Muscle layer of colon (tissue), 2 donors: Measurements from ENCODE around the gene IL24.
"Not testable (repeated sequence)": the region's sequence is repeated elsewhere in the genome, so short reads cannot be mapped to it uniquely, and the experiment has no call there.

Experiments
- H3K27ac ChIP-seq: one replicate; pipeline ENCODE4 v1.7.0; 2013; ENCODE audit warnings: low read depth, mild to moderate bottlenecking, low read length, moderate library complexity
- H3K27me3 ChIP-seq, 2 donors: one replicate each; pipeline ENCODE4 v1.7.0; 2013; ENCODE audit warnings: low read length in 2 of 2, mild to moderate bottlenecking in 2 of 2; ENCODE audit not compliant: insufficient read depth in 2 of 2, control insufficient read depth in 1 of 2
- H3K36me3 ChIP-seq: one replicate; pipeline ENCODE4 v1.7.0; 2013; ENCODE audit warnings: mild to moderate bottlenecking, low read length; ENCODE audit not compliant: insufficient read depth
- H3K4me1 ChIP-seq: one replicate; pipeline ENCODE4 v1.7.0; 2013; ENCODE audit warnings: mild to moderate bottlenecking, low read length; ENCODE audit not compliant: insufficient read depth
- H3K4me3 ChIP-seq, 2 donors: one replicate each; pipeline ENCODE4 v1.7.0; 2013; ENCODE audit warnings: low read length in 2 of 2, low read depth in 1 of 2, mild to moderate bottlenecking in 1 of 2, moderate library complexity in 1 of 2
- H3K9ac ChIP-seq: one replicate; pipeline ENCODE4 v1.7.0; 2013; ENCODE audit warnings: low read length
- H3K9me3 ChIP-seq: one replicate; pipeline ENCODE4 v1.7.0; 2013; ENCODE audit warnings: mild to moderate bottlenecking, low read length
- donor health status: abdominal sarcoma.
- donor health status: Adenocarcinoma of cecum.

The IL24 gene, protein sequence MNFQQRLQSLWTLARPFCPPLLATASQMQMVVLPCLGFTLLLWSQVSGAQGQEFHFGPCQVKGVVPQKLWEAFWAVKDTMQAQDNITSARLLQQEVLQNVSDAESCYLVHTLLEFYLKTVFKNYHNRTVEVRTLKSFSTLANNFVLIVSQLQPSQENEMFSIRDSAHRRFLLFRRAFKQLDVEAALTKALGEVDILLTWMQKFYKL

DNA sequence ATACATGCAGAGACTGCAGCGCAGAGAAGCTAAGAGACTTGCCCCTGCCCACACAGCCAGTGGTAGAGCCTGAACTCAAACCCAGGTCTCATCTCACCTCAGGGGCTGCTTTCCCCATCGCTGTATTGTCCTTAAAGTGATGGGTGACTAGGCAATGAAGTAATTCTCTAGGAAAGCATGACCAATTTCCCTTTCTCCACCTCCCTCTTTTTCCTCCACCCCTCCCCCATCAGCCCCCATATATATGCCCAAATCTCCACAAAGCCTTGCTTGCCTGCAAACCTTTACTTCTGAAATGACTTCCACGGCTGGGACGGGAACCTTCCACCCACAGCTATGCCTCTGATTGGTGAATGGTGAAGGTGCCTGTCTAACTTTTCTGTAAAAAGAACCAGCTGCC lies at the start of gene IL24:
IL24 (plus strand) TSS at position 269 of the 400 bp plus-strand sequence. CDS start 390 bp downstream, outside the sequence.
- H3K9ac ChIP-seq, result no peak within 1 kb of the TSS
- no peaks in the 10 kb centered on the region for H3K9me3 ChIP-seq
- H3K27ac ChIP-seq, result no peak within 1 kb of the TSS
- H3K4me1 ChIP-seq, result no peaks in the 10 kb centered on the region
- H3K27me3 ChIP-seq, result peaks cover 0 to 4% of the 10 kb centered on the region in 2 donors
- no peaks in the 10 kb centered on the region for H3K36me3 ChIP-seq
- no peak within 1 kb of the TSS for H3K4me3 ChIP-seq

DNA sequence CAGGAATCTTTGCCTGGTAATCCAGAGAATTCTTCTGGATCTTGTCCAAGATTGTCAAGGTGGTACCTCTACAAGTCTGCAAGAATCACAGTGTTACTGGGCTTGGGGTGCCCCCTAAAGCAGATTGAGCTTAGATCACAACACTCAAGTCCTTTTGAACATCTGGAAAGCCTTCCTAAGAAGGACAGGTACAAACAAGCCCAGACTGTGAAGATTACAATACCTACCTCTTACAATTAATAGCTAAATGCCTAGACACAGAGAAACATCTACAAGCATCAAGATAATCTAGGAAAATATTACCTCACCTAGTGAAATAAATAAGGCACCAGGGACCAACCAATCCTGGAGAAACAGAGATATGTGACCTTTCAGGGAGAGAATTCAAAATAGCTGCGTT lies 49.3 kb upstream of the IL24 start:
- Histone ChIP-seq H3K27me3 (no peaks in the 10 kb centered on the region), H3K36me3 (no peaks in the 10 kb centered on the region), H3K4me3 (no peak overlapping the region), H3K9ac (no peak overlapping the region), H3K9me3 (no peaks in the 10 kb centered on the region), H3K4me1 (no peaks in the 10 kb centered on the region), H3K27ac (no peak overlapping the region)

DNA sequence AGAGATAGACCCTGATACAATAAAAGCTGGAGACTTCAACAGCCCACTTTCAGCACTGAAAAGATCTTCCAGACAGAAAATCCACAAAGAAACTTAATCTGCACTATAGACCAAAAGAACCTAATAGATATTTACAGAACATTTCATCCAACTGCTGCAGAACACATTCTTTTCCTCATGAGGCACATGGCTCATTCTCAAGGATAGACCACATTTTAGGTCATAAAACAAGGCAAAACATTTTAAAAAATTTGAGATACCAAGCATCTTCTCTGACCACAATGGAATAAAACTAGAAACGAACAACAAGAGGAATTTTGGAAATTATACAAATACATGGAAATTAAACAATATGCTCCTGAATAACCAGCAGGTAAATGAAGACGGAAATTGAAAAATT lies 46.8 kb upstream of the IL24 start:
- Histone ChIP-seq H3K27me3 (no peaks in the 10 kb centered on the region), H3K4me3 (no peak overlapping the region), H3K9ac (no peak overlapping the region), H3K4me1 (no peaks in the 10 kb centered on the region), H3K36me3 (no peaks in the 10 kb centered on the region), H3K27ac (no peak overlapping the region), H3K9me3 (no peaks in the 10 kb centered on the region)

DNA sequence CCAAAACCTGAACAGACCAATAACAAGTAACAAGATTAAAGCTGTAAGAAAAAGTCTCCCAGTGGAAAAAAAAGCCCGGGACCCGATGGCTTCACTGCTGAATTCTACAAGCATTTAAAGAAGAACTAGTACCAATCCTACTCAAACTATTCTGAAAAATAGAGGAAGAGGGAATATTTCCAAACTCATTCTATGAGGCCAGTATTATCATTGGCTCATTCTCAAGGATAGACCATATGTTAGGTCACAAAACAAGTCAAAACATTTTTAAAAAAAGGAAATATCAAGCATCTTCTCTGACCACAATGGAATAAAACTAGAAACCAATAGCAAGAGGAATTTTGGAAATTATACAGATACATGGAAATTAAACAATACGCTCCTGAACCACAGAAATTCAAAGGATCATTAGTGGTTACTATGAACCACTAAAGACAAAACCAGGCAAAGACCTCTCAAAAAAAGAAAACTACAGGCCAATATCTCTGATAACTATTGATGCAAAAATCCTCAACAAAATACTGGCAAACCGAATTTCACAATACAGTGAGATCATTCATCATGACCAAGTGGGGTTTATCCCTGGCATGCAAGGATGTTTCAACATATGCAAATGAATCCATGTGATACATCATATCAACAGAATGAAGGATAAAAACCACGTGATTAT lies 45.8 kb upstream of the IL24 start:
- Histone ChIP-seq H3K4me3 (no peak overlapping the region), H3K27ac (no peak overlapping the region), H3K36me3 (no peaks in the 10 kb centered on the region), H3K9ac (no peak overlapping the region), H3K4me1 (no peaks in the 10 kb centered on the region), H3K9me3 (no peaks in the 10 kb centered on the region), H3K27me3 (no peaks in the 10 kb centered on the region)

DNA sequence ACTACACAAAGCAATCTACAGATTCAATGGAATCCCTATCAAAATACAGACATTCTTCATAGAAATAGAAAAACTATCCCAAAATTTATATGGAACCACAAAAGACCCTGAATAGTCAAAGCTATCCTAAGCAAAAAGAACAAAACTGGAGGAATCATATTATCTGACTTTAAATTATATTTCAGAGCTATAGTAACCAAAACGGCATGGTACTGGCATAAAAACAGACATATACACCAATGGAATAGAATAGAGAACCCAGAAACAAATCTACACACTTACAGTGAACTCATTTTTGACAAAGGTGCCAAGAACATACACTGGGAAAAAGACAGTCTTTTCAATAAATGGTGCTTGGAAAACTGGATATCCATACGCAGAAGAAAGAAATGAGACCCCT lies 44.6 kb upstream of the IL24 start:
- not testable (repeated sequence) for H3K36me3 ChIP-seq, H3K9me3 ChIP-seq, H3K27ac ChIP-seq, H3K9ac ChIP-seq, H3K4me1 ChIP-seq, H3K4me3 ChIP-seq, H3K27me3 ChIP-seq

DNA sequence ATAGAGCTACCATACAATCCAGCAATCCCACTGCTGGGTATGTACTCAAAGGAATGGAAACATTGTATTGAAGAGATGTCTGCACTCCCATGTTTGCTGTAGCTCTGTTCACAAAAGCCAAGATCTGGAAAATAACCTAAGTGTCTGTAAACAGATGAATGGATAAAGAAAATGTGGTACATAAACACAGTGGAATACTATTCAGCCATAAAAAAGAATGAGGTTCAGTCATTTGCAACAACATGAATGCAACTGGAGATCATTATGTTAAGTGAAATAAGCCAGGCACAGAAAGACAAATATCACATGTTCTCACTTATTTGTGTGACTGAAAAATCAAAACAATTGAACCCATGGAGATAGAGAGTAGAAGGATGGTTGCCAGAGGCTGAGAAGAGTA lies 43.5 kb upstream of the IL24 start:
- not testable (repeated sequence) for H3K4me3 ChIP-seq, H3K27me3 ChIP-seq, H3K9me3 ChIP-seq, H3K4me1 ChIP-seq, H3K9ac ChIP-seq, H3K36me3 ChIP-seq, H3K27ac ChIP-seq

DNA sequence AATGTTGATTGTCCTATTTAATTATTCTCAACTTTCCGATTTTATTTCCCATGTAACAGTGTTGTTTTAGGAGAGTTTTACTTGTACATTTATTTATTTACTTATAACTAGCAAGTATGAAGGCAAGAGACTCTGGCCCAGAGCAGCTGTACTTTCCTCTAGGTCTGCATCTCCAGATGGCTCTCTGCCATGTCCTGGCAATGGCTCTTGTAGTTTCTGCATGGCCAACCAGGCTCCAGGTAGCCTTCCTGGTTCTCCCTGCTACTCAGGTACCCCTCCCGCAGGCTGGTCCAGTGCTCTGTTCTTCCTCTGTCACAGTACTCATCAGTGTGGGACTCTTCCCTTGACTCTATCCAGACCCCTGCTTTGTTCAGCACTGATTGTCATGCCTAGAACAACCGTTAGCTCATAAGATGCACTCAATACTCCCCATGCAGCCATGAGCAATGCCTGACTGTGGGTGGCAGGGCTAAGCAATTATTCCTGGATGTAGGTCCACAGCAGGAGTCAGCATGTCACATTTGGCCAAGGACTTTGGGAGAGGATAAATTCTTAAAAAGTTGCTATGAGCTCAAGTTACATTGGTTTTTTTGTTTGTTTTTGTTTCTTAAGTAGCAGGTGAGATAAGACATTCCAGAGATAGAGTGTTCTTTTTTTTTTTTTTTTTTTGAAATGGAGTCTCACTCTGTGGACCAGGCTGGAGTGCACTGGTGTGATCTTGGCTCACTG lies 42.7 kb upstream of the IL24 start:
- Histone ChIP-seq H3K27ac (no peak overlapping the region), H3K27me3 (no peaks in the 10 kb centered on the region), H3K4me3 (no peak overlapping the region), H3K36me3 (no peaks in the 10 kb centered on the region), H3K9ac (no peak overlapping the region), H3K4me1 (no peaks in the 10 kb centered on the region), H3K9me3 (no peaks in the 10 kb centered on the region)

DNA sequence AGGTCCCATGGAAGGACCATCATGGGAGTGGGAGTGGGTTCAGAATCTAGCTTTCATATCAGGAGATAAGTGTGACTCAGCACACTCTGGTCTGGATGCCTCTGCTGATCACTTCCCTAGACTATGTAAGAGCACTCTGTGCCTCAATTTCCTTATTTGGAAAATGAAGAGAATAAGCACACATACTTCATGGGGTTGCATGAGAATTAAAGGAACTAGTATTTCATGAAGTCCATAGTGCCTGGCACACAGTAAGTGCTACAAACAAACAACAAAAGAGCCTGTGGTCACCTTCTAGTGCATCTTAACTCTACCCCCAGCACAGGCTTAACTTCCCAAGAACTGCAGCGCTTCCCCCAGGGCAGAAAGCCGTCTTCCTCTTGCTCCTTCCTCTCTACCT lies 41.4 kb upstream of the IL24 start:
- Histone ChIP-seq H3K9ac (no peak overlapping the region), H3K27me3 (no peaks in the 10 kb centered on the region), H3K4me1 (no peaks in the 10 kb centered on the region), H3K27ac (no peak overlapping the region), H3K9me3 (no peaks in the 10 kb centered on the region), H3K36me3 (no peaks in the 10 kb centered on the region), H3K4me3 (no peak overlapping the region)

DNA sequence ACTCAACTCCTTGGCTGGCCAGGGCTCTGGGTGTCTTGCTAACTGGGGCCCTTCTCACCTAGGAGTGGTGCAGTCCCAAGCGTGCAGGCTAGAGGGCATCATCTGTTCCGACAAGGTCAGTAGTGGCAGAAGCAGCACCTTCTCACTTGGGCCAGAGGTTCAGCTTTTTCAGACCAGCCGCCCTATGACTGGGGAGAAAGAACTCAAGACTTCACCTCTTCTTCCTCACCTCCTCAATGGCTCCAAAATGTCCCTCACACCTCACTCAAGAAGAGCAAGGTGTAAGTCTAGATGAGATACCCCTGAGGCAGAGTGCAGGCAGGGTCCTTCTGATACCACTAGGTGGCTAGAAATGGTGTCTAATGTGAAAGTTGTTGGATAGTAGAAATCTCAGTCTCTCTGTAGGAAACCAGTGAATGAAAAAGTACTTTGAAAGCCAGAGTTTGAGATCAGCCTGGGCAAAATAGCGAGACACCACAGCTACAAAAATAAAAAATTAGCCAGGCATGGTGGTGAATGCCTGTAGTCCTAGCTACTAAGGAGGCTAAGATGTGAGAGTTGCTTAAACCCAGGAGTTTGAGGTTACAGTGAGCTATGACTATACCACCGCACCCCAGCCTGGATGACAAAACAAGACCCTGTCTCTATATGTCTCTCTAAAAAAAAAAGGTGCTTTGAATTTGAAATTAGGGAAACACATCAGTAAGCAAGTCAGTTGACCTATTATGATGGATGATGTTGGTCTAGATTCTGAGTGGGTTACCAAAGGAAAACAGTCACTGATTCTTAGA lies 40.4 kb upstream of the IL24 start:
- Histone ChIP-seq H3K27ac (no peak overlapping the region), H3K9ac (no peak overlapping the region), H3K4me3 (no peak overlapping the region), H3K36me3 (no peaks in the 10 kb centered on the region), H3K9me3 (no peaks in the 10 kb centered on the region), H3K27me3 (no peaks in the 10 kb centered on the region), H3K4me1 (no peaks in the 10 kb centered on the region)

DNA sequence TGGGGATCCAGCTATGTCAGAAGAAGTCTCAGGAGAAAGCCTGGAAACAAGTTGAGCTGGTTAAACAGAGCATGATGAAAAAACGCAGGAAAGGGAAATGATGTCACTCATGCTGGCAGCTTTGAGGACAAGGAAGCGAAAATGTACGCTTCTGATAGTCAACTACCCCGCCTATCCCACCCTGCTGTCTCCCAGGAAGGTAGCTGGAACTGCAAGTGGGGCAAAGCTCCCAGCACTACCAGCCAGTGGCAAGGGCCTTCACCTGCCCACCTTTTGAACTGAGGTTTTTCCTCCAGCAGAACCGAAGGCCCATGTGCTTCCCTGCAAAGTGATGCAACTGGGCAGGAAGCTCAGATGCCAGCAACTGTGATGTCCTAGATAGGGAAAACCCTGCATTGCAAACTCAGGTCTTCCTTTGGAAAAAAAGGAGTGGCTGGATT lies 38.1 kb upstream of the IL24 start:
- Histone ChIP-seq H3K27me3 (no peaks in the 10 kb centered on the region), H3K4me1 (no peaks in the 10 kb centered on the region), H3K36me3 (no peaks in the 10 kb centered on the region), H3K9me3 (no peaks in the 10 kb centered on the region), H3K9ac (no peak overlapping the region), H3K4me3 (no peak overlapping the region), H3K27ac (no peak overlapping the region)

DNA sequence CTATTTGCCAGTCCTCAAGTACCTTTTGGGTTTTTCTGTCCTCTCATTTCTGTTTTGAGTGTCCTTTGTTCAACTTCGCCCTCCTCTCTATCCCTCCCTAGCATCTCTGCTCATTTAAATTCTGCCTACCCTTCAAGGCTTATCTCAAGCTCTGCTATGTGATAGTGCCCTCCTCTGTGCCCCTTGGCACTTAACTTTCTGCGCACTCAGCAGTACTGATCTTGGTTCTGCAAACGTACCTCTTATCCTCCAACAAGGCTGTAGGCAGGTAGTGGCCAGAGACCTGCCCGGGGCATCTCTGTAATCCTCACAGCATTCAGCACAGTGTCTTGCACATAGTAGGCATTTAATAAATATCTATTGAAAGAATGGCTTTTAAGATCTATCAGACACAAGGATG lies 37.1 kb upstream of the IL24 start:
- H3K36me3 ChIP-seq, result no peaks in the 10 kb centered on the region
- H3K4me3 ChIP-seq, result no peak overlapping the region
- H3K9me3 ChIP-seq, result no peaks in the 10 kb centered on the region
- no peak overlapping the region for H3K9ac ChIP-seq
- H3K27me3 ChIP-seq, result no peaks in the 10 kb centered on the region
- no peak overlapping the region for H3K27ac ChIP-seq
- H3K4me1 ChIP-seq, result no peaks in the 10 kb centered on the region
